Activated CD4-positive, alpha-beta T cell treated with anti-CD3 and anti-CD28 coated beads, Interleukin-2, amount 50 U/mL, for 1 hour (primary cell): ENCODE results near the gene UNG.

Experiments
- DNase-seq: peaks from one replicate; pipeline ENCODE4 v3.0.0-alpha.2; 2020

Gene UNG

GRCh38 chr12:109157986-109158385 lies 60.6 kb downstream of the UNG start:
- no peak for DNase-seq

DNA sequence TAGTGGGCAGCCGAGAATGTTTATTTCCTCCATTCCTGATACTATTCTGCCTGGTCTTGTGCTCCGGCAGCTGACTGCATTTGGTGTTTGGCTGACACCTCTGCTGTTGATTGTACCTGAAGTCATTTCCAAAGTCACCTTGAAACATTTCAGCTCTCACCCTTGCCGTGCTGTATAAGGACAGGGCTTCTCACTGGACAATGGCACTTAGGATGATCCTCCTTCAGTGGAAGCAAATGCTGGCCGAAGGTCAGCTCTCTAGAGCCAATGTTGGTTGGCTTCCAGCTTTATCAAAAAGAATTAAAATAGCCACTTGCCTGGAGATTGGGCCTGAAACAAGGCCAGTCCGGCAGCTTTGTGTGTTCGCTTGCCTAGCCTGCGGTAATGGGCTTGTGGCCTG lies 63.0 kb downstream of the UNG start:
- DNase-seq: no peak
